HG03135 (cell line): ENCODE results near the gene RERE.

Source experiments
- ATAC-seq: cut with Tn5 transposase; IDR thresholded peaks from one replicate; pipeline ENCODE4 v1.9.1; 2021; ENCODE audit warnings: mild to moderate bottlenecking, moderate library complexity; ENCODE audit not compliant: unreplicated experiment

Gene RERE

GRCh38 chr1:8359617-8360481 is 457.6 kb downstream of the RERE start:
- no peak for ATAC-seq

GRCh38 chr1:8358897-8359616 is 458.4 kb downstream of the RERE start:
- no peak for ATAC-seq

- ATAC-seq = no peak
These were observed 459.1 kb downstream of the RERE start for GRCh38 chr1:8358241-8358896.

GRCh38 chr1:8357329-8358101 is 459.9 kb downstream of the RERE start:
- ATAC-seq = no peak

GRCh38 chr1:8356256-8357209 is 460.9 kb downstream of the RERE start:
- ATAC-seq = no peak

GRCh38 chr1:8355439-8356255 is 461.8 kb downstream of the RERE start:
- no peak for ATAC-seq

GRCh38 chr1:8354038-8354437 is 463.4 kb downstream of the RERE start:
- ATAC-seq = no peak

- no peak for ATAC-seq
These were observed 464.3 kb downstream of the RERE start for GRCh38 chr1:8352886-8353785.

- ATAC-seq = no peak
These were observed 465.0 kb downstream of the RERE start for GRCh38 chr1:8352471-8352845.

GRCh38 chr1:8351693-8352470 is 465.6 kb downstream of the RERE start:
- no peak for ATAC-seq

GRCh38 chr1:8350914-8351684 is 466.3 kb downstream of the RERE start:
- no peak for ATAC-seq

- ATAC-seq = no peak
These were observed 467.5 kb downstream of the RERE start for GRCh38 chr1:8349961-8350360.

- ATAC-seq = no peak
These were observed 468.0 kb downstream of the RERE start for GRCh38 chr1:8349473-8349865.

- no peak for ATAC-seq
These were observed 468.5 kb downstream of the RERE start for GRCh38 chr1:8348777-8349472.

GRCh38 chr1:8348047-8348776 is 469.2 kb downstream of the RERE start:
- no peak for ATAC-seq
